HG02885 (cell line): Measurements from ENCODE around the gene ALG14.
"Not testable (repeated sequence)": the region's sequence is repeated elsewhere in the genome, so short reads cannot be mapped to it uniquely, and the experiment has no call there.

Source experiments
- ATAC-seq: cut with Tn5 transposase; IDR thresholded peaks from one replicate; pipeline ENCODE4 v1.9.1; 2021; ENCODE audit warnings: mild to moderate bottlenecking; ENCODE audit not compliant: unreplicated experiment, poor library complexity

The ALG14 gene

GRCh38 chr1:95089650-95090287, 17.0 kb upstream of the ALG14 start:
- no peak for ATAC-seq

DNA sequence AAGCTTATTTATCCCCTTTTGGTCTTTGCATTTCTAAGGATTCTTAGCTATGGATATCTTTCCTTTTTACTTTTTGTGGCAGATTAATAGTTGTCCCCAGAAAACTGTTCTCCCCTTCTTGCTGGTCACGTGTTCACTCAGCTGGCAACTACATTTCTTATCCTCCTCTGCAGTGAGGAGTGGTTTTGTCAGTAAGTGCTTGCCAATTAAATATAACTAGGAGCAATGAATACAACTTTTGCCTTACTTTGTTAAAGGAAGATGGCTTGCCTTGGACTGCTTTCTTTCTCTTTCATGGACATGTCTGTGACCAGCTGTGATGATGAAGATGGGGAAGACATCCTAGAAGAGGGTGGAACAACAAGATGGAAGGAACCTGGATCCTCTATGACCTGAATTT, 15.6 kb upstream of the ALG14 start:
- no peak for ATAC-seq

GRCh38 chr1:95086949-95087533, 14.3 kb upstream of the ALG14 start:
- peak; percentile 73 for ATAC-seq

GRCh38 chr1:95085376-95085775, 12.6 kb upstream of the ALG14 start:
- no peak for ATAC-seq

GRCh38 chr1:95084317-95085176, 11.8 kb upstream of the ALG14 start:
- ATAC-seq: peak; percentile 72

DNA sequence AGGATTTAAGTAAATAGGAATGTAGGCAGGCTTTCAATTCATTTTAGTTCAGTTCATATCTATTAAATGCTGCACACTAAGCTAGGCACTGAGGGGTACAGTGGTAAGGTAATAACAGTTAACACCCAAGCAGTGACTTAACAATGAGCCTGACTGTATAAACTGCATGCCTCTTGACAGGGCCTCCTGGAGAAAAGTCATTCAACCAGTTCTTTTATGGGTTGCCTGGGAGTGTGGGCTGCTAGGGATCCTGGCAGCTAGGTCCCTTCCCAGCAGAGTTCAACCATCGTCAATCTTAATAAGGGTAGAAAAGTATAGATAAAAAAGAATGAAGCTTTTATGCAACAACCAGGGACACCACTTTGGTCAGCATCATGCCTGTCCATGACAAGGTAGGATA, 8.1 kb upstream of the ALG14 start:
- no peak for ATAC-seq

GRCh38 chr1:95080446-95080845, 7.7 kb upstream of the ALG14 start:
- ATAC-seq: no peak

DNA sequence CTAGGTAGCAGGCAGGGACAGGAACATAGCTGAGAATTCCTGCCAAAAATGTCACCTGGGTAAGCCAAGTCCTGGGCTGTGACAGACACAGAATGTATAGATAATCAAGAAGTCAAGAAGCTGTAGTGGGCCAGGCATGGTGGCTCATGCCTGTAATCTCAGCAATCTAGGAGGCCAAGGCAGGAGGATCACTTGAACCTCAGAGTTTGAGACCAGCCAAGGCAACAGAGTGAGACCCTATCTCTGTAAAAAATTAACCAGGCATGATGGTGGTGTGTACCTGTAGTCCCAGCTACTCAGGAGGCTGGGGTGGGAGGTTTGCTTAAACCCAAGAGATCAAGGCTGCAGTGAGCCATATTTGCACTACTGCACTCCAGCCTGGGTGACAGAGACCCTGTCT, 3.3 kb upstream of the ALG14 start:
- no peak for ATAC-seq

DNA sequence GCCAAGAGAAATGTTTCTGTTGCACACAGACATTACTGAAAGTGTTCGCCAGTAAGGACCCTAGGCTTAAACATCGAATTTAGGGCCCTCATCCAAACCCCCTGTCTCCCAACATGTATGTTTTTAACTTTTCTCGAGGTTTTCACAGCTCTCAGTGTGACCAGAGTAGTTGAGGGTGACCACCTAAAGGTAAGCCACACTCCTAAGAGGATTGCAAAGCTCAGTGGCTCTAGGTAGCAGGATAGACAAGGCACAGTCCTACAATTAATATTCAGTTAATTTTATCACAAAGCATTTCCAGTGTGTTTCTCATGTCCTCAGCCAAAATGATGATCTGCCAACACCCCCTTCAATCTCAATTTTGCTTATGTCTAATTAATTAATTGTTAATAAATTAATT, 695 bp upstream of the ALG14 start:
- no peak for ATAC-seq

DNA sequence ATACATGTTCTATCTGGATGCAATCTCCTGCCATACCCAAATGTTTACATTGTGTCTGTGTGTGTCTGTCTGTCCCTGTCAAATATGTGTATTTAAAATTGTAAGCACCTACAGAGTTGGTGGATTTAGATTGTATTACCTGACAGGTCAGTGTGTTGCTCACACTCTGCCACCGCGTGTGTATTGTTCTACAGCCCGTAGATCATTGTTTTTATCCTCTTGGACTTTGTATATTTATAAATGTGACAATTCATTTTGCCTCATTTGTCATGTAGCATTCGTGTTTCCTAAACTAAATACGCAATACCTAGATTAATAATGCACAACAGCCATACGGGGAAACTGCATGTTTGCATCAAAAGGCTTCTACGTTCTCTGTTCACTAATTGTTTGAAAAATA, 634 bp downstream of the ALG14 start:
- ATAC-seq: peak; percentile 0

- no peak for ATAC-seq
Measured at GRCh38 chr1:95071539-95071938, 1.2 kb downstream of the ALG14 start.

GRCh38 chr1:95069710-95070093, 3.0 kb downstream of the ALG14 start:
- ATAC-seq: no peak

DNA sequence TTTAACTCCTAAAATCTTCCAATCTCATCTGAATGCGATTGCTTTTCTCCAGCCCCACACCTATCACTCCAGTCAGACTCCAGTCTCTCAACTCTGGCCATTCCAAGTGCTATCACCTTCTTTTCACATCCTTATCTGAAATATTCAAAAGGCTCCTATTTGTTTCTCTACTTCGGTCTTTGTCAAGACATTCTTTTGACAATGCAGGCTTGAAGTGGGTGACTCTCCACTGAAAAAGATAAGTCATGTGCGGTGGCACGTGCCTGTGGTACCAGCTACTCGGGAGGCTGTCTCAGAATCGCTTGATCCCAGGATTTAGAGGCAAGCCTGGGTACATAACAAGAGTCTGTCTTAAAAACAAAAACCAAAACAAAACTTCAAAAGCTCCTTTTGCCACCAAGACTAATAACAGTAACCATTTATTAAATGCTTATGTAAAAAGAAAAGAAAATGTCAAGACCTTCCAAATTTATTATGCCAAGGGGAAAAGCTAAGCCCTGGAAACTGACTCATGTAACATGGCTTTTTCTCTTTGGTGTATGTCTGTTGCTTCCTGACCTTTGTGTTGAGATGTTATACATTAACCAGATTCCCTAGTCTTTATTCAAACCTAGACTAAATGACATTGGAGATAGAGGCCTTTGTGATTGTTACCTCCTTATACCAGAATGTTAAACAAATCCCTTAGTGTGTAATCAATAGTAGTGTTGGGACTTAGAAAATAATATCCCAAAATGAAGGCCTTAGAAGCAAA, 3.6 kb downstream of the ALG14 start:
- ATAC-seq: no peak

GRCh38 chr1:95067568-95067967, 5.2 kb downstream of the ALG14 start:
- no peak for ATAC-seq

GRCh38 chr1:95067062-95067461, 5.7 kb downstream of the ALG14 start:
- no peak for ATAC-seq

DNA sequence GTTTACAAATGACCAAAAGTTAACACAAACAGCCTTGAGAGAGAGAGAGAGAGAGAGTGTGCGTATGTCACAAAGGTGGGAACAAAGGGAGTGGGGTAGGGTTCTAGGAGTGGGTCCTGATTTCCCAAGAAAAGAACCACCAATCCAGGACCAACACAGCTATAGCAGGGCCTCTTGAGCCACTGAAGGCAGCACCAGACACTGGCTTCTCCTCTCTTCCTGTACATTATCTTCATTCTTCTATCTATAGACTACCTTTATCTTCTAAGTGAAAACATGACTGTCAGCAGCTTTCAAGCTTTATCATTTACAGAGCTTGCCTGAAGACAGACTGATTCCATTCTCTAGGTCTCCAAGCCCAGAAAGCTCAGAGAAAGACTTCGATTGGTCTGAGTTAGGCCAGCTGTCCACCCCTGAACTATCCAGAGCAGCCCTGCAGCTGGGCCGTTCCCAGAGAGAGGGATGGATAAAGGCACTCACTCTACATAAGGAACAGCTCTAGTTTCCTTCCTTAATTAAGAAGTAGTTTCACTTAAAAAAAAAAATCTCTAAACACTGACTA, 11.2 kb downstream of the ALG14 start:
- ATAC-seq: no peak

GRCh38 chr1:95058974-95059373, 13.8 kb downstream of the ALG14 start:
- no peak for ATAC-seq

DNA sequence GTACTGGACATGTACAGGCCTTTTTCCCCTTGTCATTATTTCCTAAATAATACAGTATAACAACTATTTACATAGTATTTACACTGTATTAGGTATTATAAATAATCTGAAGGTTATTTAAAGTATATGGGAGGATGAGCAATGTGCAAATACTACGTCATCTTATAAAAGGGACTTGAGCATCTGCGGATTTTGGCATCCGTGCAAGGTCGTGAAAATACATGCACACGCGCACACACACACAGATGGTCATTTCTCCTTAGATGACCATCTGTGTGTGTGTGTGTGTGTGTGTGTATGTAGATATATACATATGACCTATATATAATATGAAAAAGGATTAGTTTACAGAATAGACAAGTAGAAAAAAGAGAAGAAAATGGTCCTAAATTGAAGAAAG, 15.4 kb downstream of the ALG14 start:
- no peak for ATAC-seq

GRCh38 chr1:95049935-95050334, 22.8 kb downstream of the ALG14 start:
- ATAC-seq: no peak

DNA sequence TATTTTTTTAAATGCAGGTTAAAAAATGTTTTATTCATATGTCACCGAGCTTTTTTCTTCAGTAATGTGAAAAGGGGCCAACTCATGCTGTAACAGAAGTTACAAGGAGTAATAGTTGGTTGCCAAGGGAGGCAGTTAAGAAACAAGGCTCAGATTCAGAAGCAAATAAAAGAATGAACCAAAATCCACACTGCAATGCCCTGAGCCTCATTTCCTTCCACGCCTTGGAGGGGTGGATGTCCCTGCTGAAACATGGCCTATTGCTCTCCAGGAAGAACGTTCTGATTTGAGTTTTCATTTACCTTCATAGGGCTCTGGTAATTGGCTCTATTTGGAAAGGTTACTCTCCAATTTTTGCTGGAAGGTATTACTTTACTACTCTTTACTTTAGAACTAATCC, 24.4 kb downstream of the ALG14 start:
- no peak for ATAC-seq

DNA sequence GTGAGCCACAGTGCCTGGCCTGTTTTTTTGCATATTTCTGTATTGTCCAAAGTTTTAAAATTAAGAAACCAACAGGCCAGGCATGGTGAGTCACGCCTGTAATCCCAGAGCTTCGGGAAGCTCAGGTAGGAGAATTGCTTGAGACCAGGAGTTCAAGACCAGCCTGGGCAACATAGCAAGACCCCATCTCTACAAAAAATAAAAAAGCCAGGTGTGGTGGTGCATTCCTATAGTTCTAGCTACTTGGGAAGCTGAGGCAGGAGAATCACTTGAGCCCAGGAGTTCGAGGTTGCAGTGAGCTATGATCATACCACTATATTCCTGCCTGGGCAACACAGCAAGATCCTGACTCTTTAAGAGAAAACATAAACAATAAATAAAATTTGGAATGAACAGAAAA, 25.1 kb downstream of the ALG14 start:
- ATAC-seq: not testable (repeated sequence)
